DMS53 (cell line): ENCODE results near the gene XXYLT1.
A peak's percentile ranks its signal among the peaks of the same experiment; 100 is the strongest.

Experiments used
- DNase-seq: peaks from one replicate; lab custom pipeline; 2025; lab: John Stamatoyannopoulos, UW

XXYLT1 gene

GRCh38 chr3:195266428-195266827 lies 4.5 kb downstream of the XXYLT1 start:
- no peak for DNase-seq

DNA sequence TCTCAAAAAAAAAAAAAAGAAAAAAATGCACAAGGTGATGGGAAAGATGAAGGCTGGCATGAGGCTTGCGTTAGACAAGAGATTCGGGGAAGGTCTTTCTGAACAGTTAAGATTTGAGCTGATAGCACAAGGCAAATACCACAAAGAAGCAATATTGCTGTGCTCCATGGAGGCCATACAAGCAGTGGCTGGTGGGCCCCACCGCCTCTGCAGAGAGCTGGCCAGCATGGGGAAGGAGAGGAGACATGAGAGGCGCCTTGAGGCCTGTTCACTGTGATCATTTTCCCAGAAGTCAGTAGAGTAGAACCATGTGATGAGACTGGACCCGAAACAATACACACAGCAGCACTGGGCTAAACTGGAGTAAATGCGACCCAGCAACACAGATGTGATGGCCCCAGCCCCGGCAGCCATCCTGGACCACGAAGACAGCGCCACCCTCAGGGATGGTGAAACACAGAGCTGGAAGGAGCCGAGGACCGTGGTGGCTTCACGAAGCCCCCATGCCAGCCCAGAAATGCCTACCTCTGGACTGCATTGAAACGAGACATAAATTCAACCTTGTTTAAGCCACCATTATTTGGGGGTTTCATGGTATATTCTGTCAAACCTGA lies 5.5 kb downstream of the XXYLT1 start:
- DNase-seq = no peak

GRCh38 chr3:195263925-195264600 lies 6.9 kb downstream of the XXYLT1 start:
- no peak for DNase-seq

GRCh38 chr3:195263193-195263924 lies 7.6 kb downstream of the XXYLT1 start:
- DNase-seq = no peak

- DNase-seq = no peak
Measured at GRCh38 chr3:195261925-195262324, 9.0 kb downstream of the XXYLT1 start.

DNA sequence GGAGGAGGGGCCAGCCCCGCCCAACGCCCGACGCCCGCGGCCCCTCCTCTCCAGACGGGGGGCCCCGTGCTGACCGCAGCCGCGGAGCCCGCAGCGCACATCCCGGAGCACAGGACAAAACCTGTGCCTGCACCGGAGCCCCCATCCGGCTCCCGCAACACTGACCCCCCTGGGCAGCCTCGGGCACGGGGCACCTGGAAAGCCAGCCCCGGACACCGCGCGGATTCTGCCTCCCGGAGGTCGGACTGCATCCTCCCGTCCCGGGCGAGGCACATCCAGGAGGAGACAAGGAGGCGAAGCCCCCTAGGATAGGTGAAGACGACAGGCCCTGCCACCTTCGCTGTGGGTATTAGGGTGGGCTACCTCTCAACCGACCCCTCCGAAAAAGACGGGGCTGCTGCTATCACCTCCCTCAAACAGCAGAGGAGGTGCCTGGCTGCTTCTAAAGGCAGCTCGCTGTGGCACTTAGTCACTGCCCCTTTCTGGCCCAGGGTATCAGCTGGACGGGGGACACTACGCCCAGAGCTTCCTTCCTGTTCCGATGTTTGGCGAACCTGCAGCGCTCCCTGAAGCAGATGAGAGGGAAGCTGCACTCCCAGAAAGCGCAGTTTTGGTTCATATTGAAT lies 10.6 kb downstream of the XXYLT1 start:
- peak; percentile 90 for DNase-seq

DNA sequence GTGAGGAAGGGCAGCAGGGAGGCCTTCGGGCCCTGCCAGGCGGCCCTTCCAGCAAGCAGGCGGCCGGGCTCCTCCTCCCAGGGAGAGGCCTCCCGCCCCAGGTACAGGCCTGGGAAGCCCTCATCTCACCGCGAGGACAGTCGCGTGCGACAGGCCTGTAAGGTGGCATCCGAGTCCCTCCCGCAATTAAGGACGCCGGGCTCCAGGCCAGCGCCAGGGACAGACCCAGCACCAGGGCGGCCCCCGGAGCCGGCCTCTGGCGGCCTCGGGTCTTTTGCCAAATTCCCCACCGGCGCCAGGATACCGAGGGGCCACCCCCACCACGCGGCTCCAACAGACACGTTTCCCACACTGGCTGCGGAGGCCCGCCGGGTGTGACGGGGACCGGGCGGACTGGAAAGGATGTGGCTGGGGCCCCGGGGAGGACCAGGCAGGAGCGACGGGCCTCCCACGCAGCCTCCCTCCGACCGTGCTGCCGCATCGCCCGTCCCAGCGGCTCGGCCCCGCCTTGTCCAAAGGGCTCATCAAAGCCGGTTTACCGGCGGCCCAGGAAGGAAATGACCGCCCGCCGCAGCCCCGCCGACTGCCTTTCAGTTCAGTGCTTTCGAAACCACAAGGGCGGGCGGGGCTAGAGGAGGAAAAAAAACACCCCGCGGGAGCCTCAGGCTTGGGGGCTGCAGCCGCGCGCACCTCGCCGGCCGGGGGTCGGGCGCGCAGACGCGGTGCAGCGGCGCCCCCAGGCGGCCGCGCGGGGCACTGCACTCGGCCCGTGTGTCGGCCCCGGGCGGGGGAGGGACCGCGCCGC lies 11.3 kb downstream of the XXYLT1 start:
- DNase-seq = peak; percentile 89

- no peak for DNase-seq
Measured at GRCh38 chr3:195259154-195259474, 11.8 kb downstream of the XXYLT1 start.

DNA sequence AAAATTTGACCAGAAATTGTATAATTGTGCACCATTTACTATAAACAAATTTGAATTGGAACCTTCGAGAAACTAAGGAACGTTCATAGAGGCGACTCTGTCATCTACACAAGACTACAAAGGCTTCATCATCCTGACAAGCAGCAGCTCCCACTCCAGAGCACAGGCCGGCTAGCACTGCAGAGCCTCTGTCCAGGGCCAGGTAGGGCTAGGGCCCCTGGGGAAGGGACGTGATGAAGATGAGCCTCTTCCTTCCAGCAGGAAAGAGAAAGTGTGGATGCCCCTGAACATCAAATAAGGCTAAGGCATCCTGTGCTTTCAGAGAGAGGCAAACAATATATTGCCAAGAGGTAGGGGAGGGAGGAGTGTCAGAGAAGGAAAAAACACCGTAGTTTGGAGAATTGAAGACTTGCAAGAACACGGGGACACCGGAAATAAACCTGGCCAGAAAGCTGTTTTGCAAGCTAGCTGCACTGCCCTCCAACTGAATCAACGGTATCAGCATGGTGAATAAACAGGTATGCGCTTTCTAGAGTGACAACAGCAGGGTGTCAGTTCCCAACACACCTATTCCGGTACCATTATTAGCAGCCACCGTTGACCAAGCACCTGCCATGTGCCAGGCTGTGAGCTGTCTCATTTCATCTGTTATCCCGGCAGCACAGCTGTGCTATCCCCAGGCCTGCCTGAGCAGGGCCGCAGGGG lies 12.4 kb downstream of the XXYLT1 start:
- DNase-seq = peak; percentile 38

DNA sequence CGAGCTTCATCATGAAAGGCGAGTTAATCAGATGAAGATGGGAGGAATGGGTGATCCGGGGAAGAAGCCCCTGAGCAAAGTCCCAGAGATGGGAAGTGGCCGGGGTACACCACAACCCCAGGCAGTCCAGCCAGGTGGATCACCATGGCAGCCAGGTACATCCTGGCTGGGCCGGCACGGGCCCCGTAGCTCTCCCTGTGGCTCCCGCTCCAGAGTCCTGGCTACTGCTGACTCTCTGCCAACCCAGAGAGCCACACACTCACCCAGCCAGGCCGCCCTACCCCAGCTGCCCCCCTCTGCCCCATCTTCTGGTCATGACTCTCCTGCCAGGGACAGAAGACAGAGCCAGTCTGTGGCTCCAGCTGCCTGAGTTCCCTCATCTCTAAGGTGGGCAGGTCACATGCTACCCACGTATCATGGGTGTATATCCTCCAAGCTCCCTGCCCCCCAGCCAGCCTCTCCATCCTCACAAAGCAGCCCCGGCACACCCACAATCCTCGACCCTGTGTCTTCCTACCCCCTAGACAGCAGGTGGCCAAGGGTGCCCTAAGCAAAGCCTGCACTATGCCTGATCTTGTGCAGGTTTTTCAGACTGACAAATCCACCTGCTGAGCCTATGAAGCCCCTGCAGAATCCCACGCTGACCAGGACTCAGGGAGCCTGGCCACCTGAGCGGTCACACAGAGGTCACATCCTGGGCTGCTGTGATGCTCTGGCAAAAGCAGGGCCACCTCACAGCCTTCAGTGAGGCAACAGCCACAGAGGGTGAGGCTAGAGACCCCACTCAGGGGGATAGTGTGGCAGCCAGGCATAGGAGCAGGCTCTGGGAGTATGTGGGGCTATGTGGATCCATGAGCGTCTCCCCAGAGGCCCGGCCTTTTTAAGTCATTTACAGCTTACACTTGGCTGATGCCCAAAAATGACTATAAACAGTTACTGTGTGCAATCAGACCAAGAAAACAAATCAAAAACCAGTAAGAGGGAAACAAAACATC lies 13.2 kb downstream of the XXYLT1 start:
- no peak for DNase-seq

GRCh38 chr3:195256639-195257453 lies 14.1 kb downstream of the XXYLT1 start:
- DNase-seq = no peak

DNA sequence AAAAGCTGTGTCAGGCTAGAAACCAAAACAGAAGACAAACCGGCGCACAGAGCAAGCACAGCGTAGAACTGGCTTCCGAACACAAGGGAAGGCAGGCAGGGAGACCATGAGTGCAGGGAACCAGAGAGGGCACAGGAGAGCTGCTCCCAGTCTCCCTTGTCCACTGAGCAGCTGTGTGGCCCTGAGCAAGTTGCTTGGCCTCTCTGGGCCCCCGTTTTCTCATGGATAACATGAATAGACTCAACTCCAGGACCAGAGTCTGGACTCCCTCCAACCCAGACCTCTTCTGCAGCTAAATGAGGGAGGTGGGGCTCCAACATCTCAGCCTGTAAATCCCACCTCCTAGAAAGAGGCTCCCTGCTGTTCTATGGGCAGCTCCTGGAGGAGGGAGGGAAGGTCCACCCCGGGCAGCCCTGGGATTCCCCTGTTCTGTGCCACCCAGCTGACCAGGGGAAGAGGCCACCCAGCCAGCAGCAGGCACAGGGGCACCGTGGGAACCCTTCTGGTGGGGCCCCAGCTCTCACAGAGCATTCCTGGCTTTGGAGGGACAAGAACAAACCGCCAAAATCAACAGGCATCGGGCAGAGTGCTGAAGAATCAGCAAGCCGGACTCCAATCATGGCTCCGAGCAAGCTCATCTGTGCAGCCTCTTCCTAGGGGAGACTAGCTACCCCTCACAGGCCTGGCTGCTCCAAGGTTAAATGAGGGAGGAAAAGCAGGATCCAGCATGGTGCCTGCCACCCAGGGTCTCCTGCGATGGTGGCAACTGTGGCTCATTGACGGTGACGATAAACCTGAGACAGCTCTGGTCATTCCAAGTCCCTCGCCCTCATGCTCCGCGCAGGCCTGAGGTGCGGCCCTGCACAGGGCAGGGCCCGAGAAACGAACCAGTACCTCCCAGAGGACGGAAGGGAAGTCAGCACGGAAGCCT lies 15.1 kb downstream of the XXYLT1 start:
- no peak for DNase-seq

DNA sequence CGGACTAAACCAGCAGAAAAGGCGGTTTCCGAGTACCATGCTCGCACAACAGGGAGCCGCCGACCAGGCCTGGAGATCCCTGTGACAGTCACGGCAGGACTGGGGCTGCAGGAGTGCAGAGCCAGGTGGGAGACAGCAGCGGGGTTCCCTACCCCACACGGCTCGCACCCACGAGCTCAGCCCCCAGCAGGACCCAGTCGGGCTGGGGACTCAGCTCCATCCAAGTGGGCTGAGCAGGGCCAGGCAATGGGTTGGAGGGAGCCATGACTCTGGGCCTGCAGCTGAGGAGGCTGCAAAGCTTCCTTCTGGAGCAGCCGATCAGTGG lies 15.8 kb downstream of the XXYLT1 start:
- no peak for DNase-seq

DNA sequence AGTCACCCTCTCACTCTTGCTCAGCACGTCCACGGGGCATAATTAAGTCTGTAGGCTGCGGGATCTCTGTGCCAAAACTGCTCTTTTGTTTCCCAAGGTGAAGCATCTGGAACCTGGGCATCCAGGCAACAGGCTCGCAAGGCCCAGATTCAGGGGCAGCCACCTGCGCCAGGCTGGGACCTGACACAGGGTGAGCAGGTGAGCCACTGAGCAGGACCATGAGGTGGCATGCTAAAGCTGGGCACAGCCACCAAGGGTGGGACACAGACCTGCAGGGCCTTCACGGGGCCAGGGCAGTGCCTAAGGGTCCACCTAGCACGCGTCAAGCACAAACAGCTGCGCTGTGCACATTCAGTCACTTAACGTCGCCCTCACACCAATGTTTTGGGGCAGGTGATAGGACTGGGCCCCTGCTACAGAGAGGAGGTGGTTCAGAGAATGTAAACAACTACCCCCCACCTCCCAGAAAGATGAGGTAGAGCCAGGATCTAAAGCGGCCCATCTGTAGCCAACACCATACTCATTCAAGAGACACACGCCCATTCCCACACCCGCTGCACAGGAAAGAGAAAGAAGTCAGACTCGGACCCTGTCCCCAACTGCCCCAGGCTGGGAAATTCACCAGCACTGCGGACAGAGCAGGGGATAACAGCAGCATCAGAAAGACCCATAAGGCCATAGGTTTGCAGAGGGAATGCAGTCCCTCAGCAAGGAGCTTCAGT lies 16.3 kb downstream of the XXYLT1 start:
- no peak for DNase-seq

DNA sequence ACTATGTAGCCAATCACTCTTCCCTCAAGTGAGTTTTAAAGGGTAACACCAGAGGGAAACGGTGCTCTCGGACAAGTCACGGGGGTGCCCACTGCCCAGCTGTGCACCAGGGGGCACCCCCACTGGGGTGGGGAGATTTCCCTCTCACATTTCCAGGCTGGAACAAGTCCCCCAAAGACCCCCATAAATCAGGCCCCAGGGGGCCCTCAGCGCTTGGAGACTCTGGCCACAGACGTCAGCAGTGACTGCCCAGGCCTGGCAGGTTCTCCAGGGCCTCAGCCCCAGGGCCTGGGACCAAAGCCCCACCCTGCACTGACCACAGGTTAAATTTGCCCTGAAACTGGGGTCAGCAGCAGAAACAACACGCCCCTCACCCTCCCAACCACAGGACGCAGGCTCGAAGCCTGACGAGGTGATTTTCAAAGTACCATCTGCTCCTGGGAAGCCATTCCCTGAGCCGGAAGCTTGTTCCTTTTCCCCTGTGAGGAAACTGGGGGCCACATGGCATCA lies 17.0 kb downstream of the XXYLT1 start:
- DNase-seq = no peak

GRCh38 chr3:195251336-195252065 lies 19.5 kb downstream of the XXYLT1 start:
- no peak for DNase-seq
